HepG2 (cell line): ENCODE measurements around the gene PEPD. TPM values are rescaled to one million over a fixed set of nuclear protein-coding genes. Genes with fewer than 3 reads are reported as not detected.

Experiments used
- ARHGAP35 ChIP-seq: sonication (generic); formaldehyde crosslinking; IDR thresholded peaks from 2 replicates; pipeline ENCODE4 v1.9.0; 2022; ENCODE audit warnings: mild to moderate bottlenecking, inconsistent platforms, moderate library complexity, missing genetic modification reagents, borderline replicate concordance
- CENPX ChIP-seq: sonication (generic); formaldehyde crosslinking; IDR thresholded peaks from 2 replicates; pipeline ENCODE4 v1.9.0; 2021; ENCODE audit warnings: mild to moderate bottlenecking, missing genetic modification reagents, moderate library complexity
- FOXK2 ChIP-seq: fragments of 450-650 bp; IDR thresholded peaks from 2 replicates; pipeline ENCODE4 v1.6.1; 2016
- KLF13 ChIP-seq: sonication (generic); formaldehyde crosslinking; IDR thresholded peaks from 2 replicates; pipeline ENCODE4 v1.4.0; 2020; ENCODE audit warnings: mild to moderate bottlenecking, missing genetic modification reagents
- MAF1 ChIP-seq: sonication (generic); formaldehyde crosslinking; IDR thresholded peaks from 2 replicates; pipeline ENCODE4 v1.5.0; 2020; ENCODE audit warnings: missing genetic modification reagents, borderline replicate concordance
- MZF1 ChIP-seq: sonication (generic); formaldehyde crosslinking; IDR thresholded peaks from 2 replicates; pipeline ENCODE4 v1.8.1; 2023; ENCODE audit warnings: mild to moderate bottlenecking, missing genetic modification reagents, borderline replicate concordance
- NCOA2 ChIP-seq: sonication (generic); formaldehyde crosslinking; IDR thresholded peaks from 2 replicates; pipeline ENCODE4 v1.8.0; 2022; ENCODE audit warnings: inconsistent platforms
- POLR2AphosphoS5 ChIP-seq: IDR thresholded peaks from 2 replicates; pipeline ENCODE4 v1.6.1; 2012; ENCODE audit warnings: low read depth, low read length
- TRIM24 ChIP-seq: sonication (generic); formaldehyde crosslinking; IDR thresholded peaks from 2 replicates; pipeline ENCODE4 v1.8.0; 2022; ENCODE audit warnings: mild to moderate bottlenecking, missing genetic modification reagents
- ZFP36L2 ChIP-seq: sonication (generic); formaldehyde crosslinking; IDR thresholded peaks from 2 replicates; pipeline ENCODE4 v1.4.0; 2020; ENCODE audit warnings: missing genetic modification reagents
- ZFP62 ChIP-seq: sonication (generic); formaldehyde crosslinking; IDR thresholded peaks from 2 replicates; pipeline ENCODE4 v1.4.0; 2020; ENCODE audit warnings: missing genetic modification reagents
- ZKSCAN5 ChIP-seq: sonication (generic); formaldehyde crosslinking; IDR thresholded peaks from 2 replicates; pipeline ENCODE4 v1.5.1; 2020; ENCODE audit warnings: mild to moderate bottlenecking, missing genetic modification reagents
- ZNF12 ChIP-seq: sonication (generic); formaldehyde crosslinking; IDR thresholded peaks from 2 replicates; pipeline ENCODE4 v1.5.0; 2020; ENCODE audit warnings: missing genetic modification reagents
- ZNF136 ChIP-seq: sonication (generic); formaldehyde crosslinking; IDR thresholded peaks from 2 replicates; pipeline ENCODE4 v1.8.1; 2022; ENCODE audit warnings: low read depth, mild to moderate bottlenecking, moderate library complexity, missing genetic modification reagents
- ZNF282 ChIP-seq: fragments of 450-650 bp; IDR thresholded peaks from 2 replicates; pipeline ENCODE4 v1.6.1; 2018; ENCODE audit not compliant: partially characterized antibody
- ZNF326 ChIP-seq: sonication (generic); formaldehyde crosslinking; IDR thresholded peaks from 2 replicates; pipeline ENCODE4 v1.4.0; 2020; ENCODE audit warnings: missing genetic modification reagents, borderline replicate concordance
- ZNF556 ChIP-seq: sonication (generic); formaldehyde crosslinking; IDR thresholded peaks from 2 replicates; pipeline ENCODE4 v1.4.0; 2020; ENCODE audit warnings: mild to moderate bottlenecking, missing genetic modification reagents, borderline replicate concordance
- ZNF557 ChIP-seq: sonication (generic); formaldehyde crosslinking; IDR thresholded peaks from 2 replicates; pipeline ENCODE4 v1.4.0; 2020; ENCODE audit warnings: missing genetic modification reagents
- ZNF562 ChIP-seq: sonication (generic); formaldehyde crosslinking; IDR thresholded peaks from 2 replicates; pipeline ENCODE4 v1.8.0; 2022; ENCODE audit warnings: missing genetic modification reagents, borderline replicate concordance
- ZNF629 ChIP-seq: sonication (generic); formaldehyde crosslinking; conservative IDR thresholded peaks from 2 replicates; pipeline ENCODE4 v1.5.0; 2020; ENCODE audit warnings: missing genetic modification reagents
- polyA plus RNA-seq, 8 experiments: library from polyadenylated mRNA; depleted of rRNA in 3 of 8; stranded (reverse) in 7 of 8; unstranded in 1 of 8; fragments of >200 nt; fragmentation: Illumina TruSeq in 4 of 8; extraction: Trizol in 4 of 8; gene quantifications; 2 replicates each; pipeline versions ENCODE4 v1.2.1 to v1.2.3, GENCODE V29; 2011 to 2016; ENCODE audit warnings: low read depth in 4 of 8, missing spikeins in 1 of 8, mixed read lengths in 1 of 8; ENCODE audit not compliant: insufficient read depth in 1 of 8
- total RNA-seq, 5 experiments: library from RNA; depleted of rRNA; stranded (reverse); fragments of >200 nt; fragmentation: Illumina TruSeq; extraction: Trizol; gene quantifications; 2 replicates each; pipeline ENCODE4 v1.2.3, GENCODE V29; 2016; ENCODE audit warnings: low read depth in 1 of 5
- TF ChIP-seq, protein P1 (sequence below): sonication (generic); formaldehyde crosslinking; IDR thresholded peaks from 2 replicates; pipeline ENCODE4 v1.9.0; 2021; ENCODE audit warnings: missing genetic modification reagents, borderline replicate concordance
- TF ChIP-seq, protein P2 (sequence below): sonication (generic); formaldehyde crosslinking; IDR thresholded peaks from 2 replicates; pipeline ENCODE4 v1.8.0; 2022; ENCODE audit warnings: missing genetic modification reagents, mild to moderate bottlenecking, borderline replicate concordance
- TF ChIP-seq, protein P3 (sequence below): IDR thresholded peaks from 2 replicates; pipeline ENCODE4 v1.6.1; 2016; ENCODE audit warnings: low read depth, missing genetic modification reagents, missing compliant biosample characterization

PEPD gene
- total and polyA plus RNA-seq, 2 of the 13 experiments (the other 11 are each of a cell fraction or from before 2014, with no cell fraction given): 60.7 to 75.1 TPM

GRCh38 chr19:33394006-33394722 is 127.4 kb downstream of the PEPD start (continued):
- TF ChIP-seq ZNF562 (CRISPR knock-in tag) (no peak), KLF13 (CRISPR knock-in tag) (no peak), ZFP62 (CRISPR knock-in tag) (no peak), NCOA2 (CRISPR knock-in tag) (peak; percentile 33; the same call in 1 of the 2 replicates), ZNF629 (CRISPR knock-in tag) (no peak), ZNF282 (no peak), ZNF556 (no peak), MZF1 (no peak), ZNF326 (CRISPR knock-in tag) (no peak), ZKSCAN5 (CRISPR knock-in tag) (no peak), ZFP36L2 (CRISPR knock-in tag) (no peak), POLR2AphosphoS5 (peak; percentile 48), ZNF12 (CRISPR knock-in tag) (no peak), CENPX (CRISPR knock-in tag) (no peak), FOXK2 (no peak), ZNF557 (CRISPR knock-in tag) (no peak), ARHGAP35 (CRISPR knock-in tag) (no peak), ZNF136 (CRISPR knock-in tag) (no peak), TRIM24 (CRISPR knock-in tag) (no peak), MAF1 (CRISPR knock-in tag) (0 out of 2 replicates have a peak, but pooled peaks have one; percentile 51)
- TF ChIP-seq, protein P1, sequence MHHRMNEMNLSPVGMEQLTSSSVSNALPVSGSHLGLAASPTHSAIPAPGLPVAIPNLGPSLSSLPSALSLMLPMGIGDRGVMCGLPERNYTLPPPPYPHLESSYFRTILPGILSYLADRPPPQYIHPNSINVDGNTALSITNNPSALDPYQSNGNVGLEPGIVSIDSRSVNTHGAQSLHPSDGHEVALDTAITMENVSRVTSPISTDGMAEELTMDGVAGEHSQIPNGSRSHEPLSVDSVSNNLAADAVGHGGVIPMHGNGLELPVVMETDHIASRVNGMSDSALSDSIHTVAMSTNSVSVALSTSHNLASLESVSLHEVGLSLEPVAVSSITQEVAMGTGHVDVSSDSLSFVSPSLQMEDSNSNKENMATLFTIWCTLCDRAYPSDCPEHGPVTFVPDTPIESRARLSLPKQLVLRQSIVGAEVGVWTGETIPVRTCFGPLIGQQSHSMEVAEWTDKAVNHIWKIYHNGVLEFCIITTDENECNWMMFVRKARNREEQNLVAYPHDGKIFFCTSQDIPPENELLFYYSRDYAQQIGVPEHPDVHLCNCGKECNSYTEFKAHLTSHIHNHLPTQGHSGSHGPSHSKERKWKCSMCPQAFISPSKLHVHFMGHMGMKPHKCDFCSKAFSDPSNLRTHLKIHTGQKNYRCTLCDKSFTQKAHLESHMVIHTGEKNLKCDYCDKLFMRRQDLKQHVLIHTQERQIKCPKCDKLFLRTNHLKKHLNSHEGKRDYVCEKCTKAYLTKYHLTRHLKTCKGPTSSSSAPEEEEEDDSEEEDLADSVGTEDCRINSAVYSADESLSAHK: no peak
- TF ChIP-seq, protein P2, sequence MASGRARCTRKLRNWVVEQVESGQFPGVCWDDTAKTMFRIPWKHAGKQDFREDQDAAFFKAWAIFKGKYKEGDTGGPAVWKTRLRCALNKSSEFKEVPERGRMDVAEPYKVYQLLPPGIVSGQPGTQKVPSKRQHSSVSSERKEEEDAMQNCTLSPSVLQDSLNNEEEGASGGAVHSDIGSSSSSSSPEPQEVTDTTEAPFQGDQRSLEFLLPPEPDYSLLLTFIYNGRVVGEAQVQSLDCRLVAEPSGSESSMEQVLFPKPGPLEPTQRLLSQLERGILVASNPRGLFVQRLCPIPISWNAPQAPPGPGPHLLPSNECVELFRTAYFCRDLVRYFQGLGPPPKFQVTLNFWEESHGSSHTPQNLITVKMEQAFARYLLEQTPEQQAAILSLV: no peak
- TF ChIP-seq, protein P3, sequence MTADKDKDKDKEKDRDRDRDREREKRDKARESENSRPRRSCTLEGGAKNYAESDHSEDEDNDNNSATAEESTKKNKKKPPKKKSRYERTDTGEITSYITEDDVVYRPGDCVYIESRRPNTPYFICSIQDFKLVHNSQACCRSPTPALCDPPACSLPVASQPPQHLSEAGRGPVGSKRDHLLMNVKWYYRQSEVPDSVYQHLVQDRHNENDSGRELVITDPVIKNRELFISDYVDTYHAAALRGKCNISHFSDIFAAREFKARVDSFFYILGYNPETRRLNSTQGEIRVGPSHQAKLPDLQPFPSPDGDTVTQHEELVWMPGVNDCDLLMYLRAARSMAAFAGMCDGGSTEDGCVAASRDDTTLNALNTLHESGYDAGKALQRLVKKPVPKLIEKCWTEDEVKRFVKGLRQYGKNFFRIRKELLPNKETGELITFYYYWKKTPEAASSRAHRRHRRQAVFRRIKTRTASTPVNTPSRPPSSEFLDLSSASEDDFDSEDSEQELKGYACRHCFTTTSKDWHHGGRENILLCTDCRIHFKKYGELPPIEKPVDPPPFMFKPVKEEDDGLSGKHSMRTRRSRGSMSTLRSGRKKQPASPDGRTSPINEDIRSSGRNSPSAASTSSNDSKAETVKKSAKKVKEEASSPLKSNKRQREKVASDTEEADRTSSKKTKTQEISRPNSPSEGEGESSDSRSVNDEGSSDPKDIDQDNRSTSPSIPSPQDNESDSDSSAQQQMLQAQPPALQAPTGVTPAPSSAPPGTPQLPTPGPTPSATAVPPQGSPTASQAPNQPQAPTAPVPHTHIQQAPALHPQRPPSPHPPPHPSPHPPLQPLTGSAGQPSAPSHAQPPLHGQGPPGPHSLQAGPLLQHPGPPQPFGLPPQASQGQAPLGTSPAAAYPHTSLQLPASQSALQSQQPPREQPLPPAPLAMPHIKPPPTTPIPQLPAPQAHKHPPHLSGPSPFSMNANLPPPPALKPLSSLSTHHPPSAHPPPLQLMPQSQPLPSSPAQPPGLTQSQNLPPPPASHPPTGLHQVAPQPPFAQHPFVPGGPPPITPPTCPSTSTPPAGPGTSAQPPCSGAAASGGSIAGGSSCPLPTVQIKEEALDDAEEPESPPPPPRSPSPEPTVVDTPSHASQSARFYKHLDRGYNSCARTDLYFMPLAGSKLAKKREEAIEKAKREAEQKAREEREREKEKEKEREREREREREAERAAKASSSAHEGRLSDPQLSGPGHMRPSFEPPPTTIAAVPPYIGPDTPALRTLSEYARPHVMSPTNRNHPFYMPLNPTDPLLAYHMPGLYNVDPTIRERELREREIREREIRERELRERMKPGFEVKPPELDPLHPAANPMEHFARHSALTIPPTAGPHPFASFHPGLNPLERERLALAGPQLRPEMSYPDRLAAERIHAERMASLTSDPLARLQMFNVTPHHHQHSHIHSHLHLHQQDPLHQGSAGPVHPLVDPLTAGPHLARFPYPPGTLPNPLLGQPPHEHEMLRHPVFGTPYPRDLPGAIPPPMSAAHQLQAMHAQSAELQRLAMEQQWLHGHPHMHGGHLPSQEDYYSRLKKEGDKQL (CRISPR knock-in tag): no peak
